Measurements from ENCODE around the gene PPFIA4. TPM values are rescaled to one million over a fixed set of nuclear protein-coding genes. Genes with fewer than 3 reads are reported as not detected.

Gene PPFIA4
- total and polyA plus RNA-seq, 11 donors = 11.2 to 50.3 (median 35.5) TPM

GRCh38 chr1:203104789-203105390, 78.6 kb downstream of the PPFIA4 start:
- ATAC-seq = no peak
- intact Hi-C loops (cut with DNase I) = no loop called here
- TF ChIP-seq POLR2A (IDR thresholded peaks at IDR 0.05) (no peak), CTCF (IDR thresholded peaks at IDR 0.05) (no peak)

GRCh38 chr1:203112475-203112874, 86.2 kb downstream of the PPFIA4 start:
- DNase-seq (no peak), ATAC-seq (no peak)
- H3K27me3 ChIP-seq = peaks cover 0 to 29% (median 0%) of the 10 kb centered on the region in 9 donors
- 62 to 74% (median 68%) methylated on average over 2 of the region's 2 CpGs for WGBS, 4 donors
- no peaks in the 10 kb centered on the region for H3K36me3 ChIP-seq
- H3K9me3 ChIP-seq = no peaks in the 10 kb centered on the region
- intact Hi-C loops (cut with DNase I) = loop anchor here in 1 of 10 donors (5.0 kb wide), 1 partner anchor 70 kb away; no protein-coding TSS in a partner anchor
- H3K4me1 ChIP-seq = peaks cover 0 to under 1% (median 0%) of the 10 kb centered on the region in 12 donors
- H3K4me3 ChIP-seq = no peak overlapping the region
- H3K27ac ChIP-seq = no peak overlapping the region
- TF ChIP-seq POLR2A (IDR thresholded peaks at IDR 0.05) (no peak), CTCF (IDR thresholded peaks at IDR 0.05) (no peak)

More at GRCh38 chr1:203104789-203105390, 78.6 kb downstream of the PPFIA4 start:
- Histone ChIP-seq H3K27me3 (peaks cover 0 to 28% (median 0%) of the 10 kb centered on the region in 9 donors), H3K9me3 (peaks cover 0 to 17% (median 0%) of the 10 kb centered on the region in 12 donors), H3K36me3 (no peaks in the 10 kb centered on the region), H3K4me3 (no peak overlapping the region), H3K4me1 (peaks cover 0 to 6% (median 0%) of the 10 kb centered on the region in 12 donors), H3K27ac (no peak overlapping the region)
- DNase-seq = no peak

GRCh38 chr1:203113308-203113707, 87.0 kb downstream of the PPFIA4 start:
- TF ChIP-seq POLR2A (IDR thresholded peaks at IDR 0.05) (no peak), CTCF (IDR thresholded peaks at IDR 0.05) (no peak)
- intact Hi-C loops (cut with DNase I) = loop anchor here in 1 of 10 donors (5.0 kb wide), 1 partner anchor 71 kb away; no protein-coding TSS in a partner anchor
- DNase-seq (no peak), ATAC-seq (no peak)
- Histone ChIP-seq H3K27me3 (peaks cover 0 to 30% (median 5%) of the 10 kb centered on the region in 9 donors), H3K9me3 (no peaks in the 10 kb centered on the region), H3K36me3 (no peaks in the 10 kb centered on the region), H3K27ac (no peak overlapping the region), H3K4me3 (no peak overlapping the region), H3K4me1 (peaks cover 0 to 9% (median 2%) of the 10 kb centered on the region in 12 donors)
- 59 to 84% (median 76%) methylated on average over 4 of the region's 4 CpGs for whole genome bisulfite sequencing, 4 donors

- no peak for ATAC-seq
- intact Hi-C loops (cut with DNase I) = loop anchor here in 1 of 10 donors (5.0 kb wide), 1 partner anchor 72 kb away; no protein-coding TSS in a partner anchor
- no peak overlapping the region for H3K4me3 ChIP-seq
- WGBS, 4 donors = 72 to 84% (median 79%) methylated on average over 7 of the region's 7 CpGs
- H3K9me3 ChIP-seq = no peaks in the 10 kb centered on the region
- H3K27ac ChIP-seq = no peak overlapping the region
- DNase-seq = no peak
- H3K36me3 ChIP-seq = no peaks in the 10 kb centered on the region
- no peak for TF ChIP-seq CTCF (IDR thresholded peaks at IDR 0.05)
- TF ChIP-seq POLR2A (IDR thresholded peaks at IDR 0.05) = no peak
- H3K4me1 ChIP-seq = peaks cover 0 to 11% (median 3%) of the 10 kb centered on the region in 12 donors
- H3K27me3 ChIP-seq = peaks cover 0 to 30% (median 11%) of the 10 kb centered on the region in 9 donors
Observed at GRCh38 chr1:203114202-203114601, 87.9 kb downstream of the PPFIA4 start.
